KMS-11 (cell line): ENCODE data around the gene ZNF273.
"Not testable (repeated sequence)": the region's sequence is repeated elsewhere in the genome, so short reads cannot be mapped to it uniquely, and the experiment has no call there.

Experiments used
- H2AFZ ChIP-seq: fragments of 200-600 bp; sonication (generic); 2 replicates; pipeline ENCODE4 v1.6.1; 2016; ENCODE audit warnings: antibody characterized with exemption, mixed run types, low read depth
- H3K27ac ChIP-seq: fragments of 200-600 bp; sonication (generic); 2 replicates; pipeline ENCODE4 v1.6.1; 2016; ENCODE audit warnings: mild to moderate bottlenecking, mixed run types
- H3K27me3 ChIP-seq: fragments of 200-600 bp; sonication (generic); 2 replicates; pipeline ENCODE4 v1.6.1; 2017; ENCODE audit warnings: mild to moderate bottlenecking, low read depth, mixed run types, moderate library complexity; ENCODE audit not compliant: insufficient read depth
- H3K36me3 ChIP-seq: fragments of 200-600 bp; sonication (generic); 2 replicates; pipeline ENCODE4 v1.6.1; 2017; ENCODE audit warnings: mild to moderate bottlenecking, mixed run types; ENCODE audit not compliant: insufficient read depth
- H3K4me1 ChIP-seq: fragments of 200-600 bp; sonication (generic); 2 replicates; pipeline ENCODE4 v1.6.1; 2016; ENCODE audit warnings: mild to moderate bottlenecking, low read depth, mixed run types; ENCODE audit not compliant: poor library complexity, severe bottlenecking
- H3K4me2 ChIP-seq: fragments of 200-600 bp; sonication (generic); 2 replicates; pipeline ENCODE4 v1.7.0; 2016; ENCODE audit warnings: mild to moderate bottlenecking, mixed run types
- H3K4me3 ChIP-seq: fragments of 200-600 bp; sonication (generic); IDR thresholded peaks from 2 replicates; pipeline ENCODE4 v1.6.1; 2017; ENCODE audit warnings: low read depth, low read length, mixed read lengths; ENCODE audit not compliant: insufficient read depth
- H3K79me2 ChIP-seq: fragments of 200-600 bp; sonication (generic); 2 replicates; pipeline ENCODE4 v1.6.1; 2016; ENCODE audit warnings: low read depth, mixed run types; ENCODE audit not compliant: insufficient read depth
- H3K9ac ChIP-seq: fragments of 200-600 bp; sonication (generic); 2 replicates; pipeline ENCODE4 v1.6.1; 2016; ENCODE audit warnings: mild to moderate bottlenecking, mixed run types
- H4K20me1 ChIP-seq: fragments of 200-600 bp; sonication (generic); 2 replicates; pipeline ENCODE4 v1.6.1; 2016; ENCODE audit warnings: mild to moderate bottlenecking, mixed run types; ENCODE audit not compliant: insufficient read depth
- CTCF ChIP-seq: fragments of 200-600 bp; sonication (generic); conservative IDR thresholded peaks from 2 replicates; pipeline ENCODE4 v1.6.1; 2017; ENCODE audit warnings: low read depth, mild to moderate bottlenecking, antibody characterized with exemption, low read length, moderate library complexity, mixed read lengths

Gene ZNF273

GRCh38 chr7:64892116-64892515 is 11.0 kb upstream of the ZNF273 start:
- Histone ChIP-seq H3K4me3 (no peak overlapping the region), H3K4me1 (no peaks in the 10 kb centered on the region), H3K36me3 (no peaks in the 10 kb centered on the region), H3K27ac (no peak overlapping the region), H2AFZ (no peak overlapping the region), H3K4me2 (no peak overlapping the region), H4K20me1 (no peaks in the 10 kb centered on the region), H3K9ac (no peak overlapping the region), H3K79me2 (no peaks in the 10 kb centered on the region), H3K27me3 (no peaks in the 10 kb centered on the region)
- no peak for TF ChIP-seq CTCF

- no peak overlapping the region for H3K27ac ChIP-seq
- no peaks in the 10 kb centered on the region for H3K36me3 ChIP-seq
- no peaks in the 10 kb centered on the region for H3K4me1 ChIP-seq
- no peak overlapping the region for H3K9ac ChIP-seq
- H3K79me2 ChIP-seq, result no peaks in the 10 kb centered on the region
- no peak for TF ChIP-seq CTCF
- H3K4me3 ChIP-seq, result no peak overlapping the region
- no peak overlapping the region for H3K4me2 ChIP-seq
- H2AFZ ChIP-seq, result no peak overlapping the region
- H4K20me1 ChIP-seq, result no peaks in the 10 kb centered on the region
- H3K27me3 ChIP-seq, result no peaks in the 10 kb centered on the region
Measured at GRCh38 chr7:64892666-64893309, 10.3 kb upstream of the ZNF273 start.

DNA sequence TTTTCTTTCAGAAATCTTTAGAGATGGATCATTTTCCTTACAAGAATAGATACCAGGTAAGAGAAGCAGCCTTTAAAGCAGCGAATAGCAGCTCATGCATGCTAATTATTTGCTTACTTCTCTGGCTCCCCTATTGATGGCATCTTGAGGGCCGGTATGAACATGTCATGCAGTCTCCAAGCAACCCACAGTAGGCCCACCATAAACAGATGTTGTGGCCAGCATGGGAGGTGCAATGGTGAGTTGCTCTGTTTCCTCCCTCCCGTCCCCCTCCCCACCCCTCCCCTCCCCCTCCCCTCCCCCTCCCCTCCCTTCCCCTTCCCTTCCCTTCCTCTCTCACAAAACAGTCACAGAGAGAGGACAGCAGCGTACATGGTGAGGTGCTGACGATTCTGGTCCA is 9.7 kb upstream of the ZNF273 start:
- TF ChIP-seq CTCF, result no peak
- no peak overlapping the region for H3K4me2 ChIP-seq

DNA sequence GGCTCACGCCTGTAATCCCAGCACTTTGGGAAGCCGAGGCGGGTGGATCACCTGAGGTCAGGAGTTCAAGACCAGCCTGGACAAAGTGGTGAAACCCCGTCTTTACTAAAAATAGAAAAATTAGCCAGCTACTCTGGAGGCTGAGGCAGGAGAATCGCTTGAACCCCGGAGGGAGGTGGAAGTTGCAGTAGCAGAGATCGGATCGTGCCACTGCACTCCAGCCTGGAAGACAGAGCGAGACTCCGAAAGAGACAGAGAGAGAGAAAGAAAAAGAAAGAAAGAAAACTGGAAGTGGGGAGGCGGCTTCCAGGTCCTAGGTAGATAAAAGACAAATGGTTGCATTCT is 640 bp upstream of the ZNF273 start:
- H3K79me2 ChIP-seq, result peaks cover 31% of the 10 kb centered on the region; the same call in 1 of the 2 replicates
- not testable (repeated sequence) for H3K4me1 ChIP-seq, H4K20me1 ChIP-seq, H3K4me3 ChIP-seq, H3K36me3 ChIP-seq, H3K27me3 ChIP-seq, H3K9ac ChIP-seq, H3K27ac ChIP-seq
- H2AFZ ChIP-seq, result peak overlapping the region; percentile 81; the same call in 1 of the 2 replicates
- H3K4me2 ChIP-seq, result peak overlapping the region; percentile 69; the same call in 1 of the 2 replicates

More for the DNA sequence above, 9.7 kb upstream of the ZNF273 start:
- no peak overlapping the region for H2AFZ ChIP-seq
- H3K4me1 ChIP-seq, result no peaks in the 10 kb centered on the region
- no peaks in the 10 kb centered on the region for H3K79me2 ChIP-seq
- no peaks in the 10 kb centered on the region for H3K27me3 ChIP-seq
- H3K36me3 ChIP-seq, result no peaks in the 10 kb centered on the region
- no peak overlapping the region for H3K4me3 ChIP-seq
- no peak overlapping the region for H3K27ac ChIP-seq
- H3K9ac ChIP-seq, result no peak overlapping the region
- no peaks in the 10 kb centered on the region for H4K20me1 ChIP-seq

DNA sequence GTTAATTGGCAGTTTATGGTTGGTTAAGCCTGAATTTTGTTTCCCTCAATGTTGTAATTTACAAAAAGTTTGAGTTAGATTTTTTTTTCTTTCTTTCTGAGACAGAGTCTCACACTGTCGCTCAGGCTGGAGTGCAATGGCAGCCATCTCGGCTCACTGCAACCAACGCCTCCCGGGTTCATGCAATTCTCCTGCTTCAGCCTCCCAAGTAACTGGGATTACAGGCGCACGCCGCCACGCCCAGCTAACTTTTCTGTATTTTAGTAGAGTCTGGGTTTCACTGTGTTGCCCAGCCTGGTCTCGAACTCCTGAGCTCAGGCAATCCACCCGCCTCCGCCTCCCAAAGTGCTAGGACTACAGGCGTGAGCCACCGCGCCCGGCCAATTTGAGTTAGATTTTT is 935 bp downstream of the ZNF273 start:
- Histone ChIP-seq H2AFZ (no peak overlapping the region; the same call in 1 of the 2 replicates), H3K79me2 (peaks cover 32% of the 10 kb centered on the region; the same call in 1 of the 2 replicates)

More for the DNA sequence above, 935 bp downstream of the ZNF273 start:
- no peak for TF ChIP-seq CTCF
- H3K36me3 ChIP-seq, result no peaks in the 10 kb centered on the region
- H3K27me3 ChIP-seq, result no peaks in the 10 kb centered on the region
- H3K4me2 ChIP-seq, result peak overlapping the region; percentile 69
- no peaks in the 10 kb centered on the region for H4K20me1 ChIP-seq
- H3K9ac ChIP-seq, result no peak overlapping the region
- H3K4me3 ChIP-seq, result no peak overlapping the region
- no peak overlapping the region for H3K27ac ChIP-seq
- no peaks in the 10 kb centered on the region for H3K4me1 ChIP-seq
